Cardiac muscle cell (in vitro differentiated cells and primary cell): ENCODE results near the gene MLIP. TPM values are rescaled to one million over a fixed set of nuclear protein-coding genes. Genes with fewer than 3 reads are reported as not detected.

Source experiments
- DNase-seq, 2 donors: peaks; one replicate each; pipeline versions ENCODE4 v3.0.0 to v3.0.0-alpha.2; 2010 to 2017; ENCODE audit warnings: low read depth in 1 of 2, low spot score in 1 of 2
- H3K27ac ChIP-seq: fragments of 200-600 bp; sonication (generic); 2 replicates; pipeline ENCODE4 v1.5.1; 2016
- H3K27me3 ChIP-seq: fragments of 200-600 bp; sonication (generic); 2 replicates; pipeline ENCODE4 v1.6.0; 2016; ENCODE audit warnings: control low read depth
- H3K36me3 ChIP-seq: fragments of 200-600 bp; sonication (generic); 2 replicates; pipeline ENCODE4 v1.5.1; 2016; ENCODE audit warnings: control low read depth
- H3K4me1 ChIP-seq: fragments of 200-600 bp; sonication (generic); 2 replicates; pipeline ENCODE4 v1.8.1; 2017; ENCODE audit warnings: low read depth, mild to moderate bottlenecking, mixed run types
- H3K4me3 ChIP-seq: fragments of 200-600 bp; sonication (generic); 2 replicates; pipeline ENCODE4 v1.5.1; 2016; ENCODE audit warnings: mild to moderate bottlenecking
- H3K9me3 ChIP-seq: fragments of 200-600 bp; sonication (generic); 2 replicates; pipeline ENCODE4 v1.5.1; 2017; ENCODE audit warnings: low read depth, mild to moderate bottlenecking, control low read depth
- polyA plus RNA-seq: library from polyadenylated mRNA; unstranded; fragments of >200 nt; fragmentation: Nextera tagmentation; extraction: Ambion mirVana; gene quantifications from 2 replicates; pipeline ENCODE4 v1.2.1, GENCODE V29; 2016
- total RNA-seq: library from RNA; depleted of rRNA; stranded (reverse); fragments of >200 nt; gene quantifications from 2 replicates; pipeline ENCODE4 v1.2.3, GENCODE V29; 2016
- TF ChIP-seq, protein P1 (sequence below): IDR thresholded peaks from 2 replicates; pipeline ENCODE4 v1.5.1; 2012; ENCODE audit warnings: low read depth, mild to moderate bottlenecking, low read length

Gene MLIP
- total and polyA plus RNA-seq, 2 experiments from 2014 or later = 60.5 to 68.9 TPM

DNA sequence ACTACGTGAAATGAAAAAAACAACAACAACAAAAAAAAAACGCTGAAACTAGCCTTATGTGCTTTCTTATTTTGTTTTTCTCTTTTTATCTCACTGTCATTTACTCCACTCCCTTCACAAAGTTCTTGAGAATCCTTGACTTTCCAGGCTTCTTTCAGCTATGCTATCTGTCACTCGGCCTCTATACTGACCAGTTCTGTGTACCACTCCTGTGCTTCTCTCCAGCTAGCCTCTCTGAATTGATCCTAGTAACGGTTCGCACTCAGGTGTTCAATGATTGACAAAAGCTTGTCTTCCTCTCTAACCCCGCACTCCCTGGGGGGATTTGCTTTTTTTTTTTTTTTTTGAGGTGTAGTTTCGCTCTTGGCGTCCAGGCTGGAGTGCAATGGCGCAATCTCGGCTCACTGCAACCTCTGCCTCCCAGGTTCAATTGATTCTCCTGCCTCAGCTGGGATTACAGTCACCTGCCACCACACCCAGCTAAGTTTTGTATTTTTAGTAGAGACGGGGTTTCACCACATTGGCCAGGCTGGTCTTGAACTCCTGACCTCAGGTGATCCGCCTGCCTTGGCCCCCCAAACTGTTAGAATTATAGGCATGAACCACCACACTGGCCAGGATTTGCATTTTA is 31.8 kb downstream of the MLIP start:
- H3K27me3 ChIP-seq = no peaks in the 10 kb centered on the region
- TF ChIP-seq, protein P1, sequence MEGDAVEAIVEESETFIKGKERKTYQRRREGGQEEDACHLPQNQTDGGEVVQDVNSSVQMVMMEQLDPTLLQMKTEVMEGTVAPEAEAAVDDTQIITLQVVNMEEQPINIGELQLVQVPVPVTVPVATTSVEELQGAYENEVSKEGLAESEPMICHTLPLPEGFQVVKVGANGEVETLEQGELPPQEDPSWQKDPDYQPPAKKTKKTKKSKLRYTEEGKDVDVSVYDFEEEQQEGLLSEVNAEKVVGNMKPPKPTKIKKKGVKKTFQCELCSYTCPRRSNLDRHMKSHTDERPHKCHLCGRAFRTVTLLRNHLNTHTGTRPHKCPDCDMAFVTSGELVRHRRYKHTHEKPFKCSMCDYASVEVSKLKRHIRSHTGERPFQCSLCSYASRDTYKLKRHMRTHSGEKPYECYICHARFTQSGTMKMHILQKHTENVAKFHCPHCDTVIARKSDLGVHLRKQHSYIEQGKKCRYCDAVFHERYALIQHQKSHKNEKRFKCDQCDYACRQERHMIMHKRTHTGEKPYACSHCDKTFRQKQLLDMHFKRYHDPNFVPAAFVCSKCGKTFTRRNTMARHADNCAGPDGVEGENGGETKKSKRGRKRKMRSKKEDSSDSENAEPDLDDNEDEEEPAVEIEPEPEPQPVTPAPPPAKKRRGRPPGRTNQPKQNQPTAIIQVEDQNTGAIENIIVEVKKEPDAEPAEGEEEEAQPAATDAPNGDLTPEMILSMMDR = no peak
- H3K9me3 ChIP-seq = no peaks in the 10 kb centered on the region

DNA sequence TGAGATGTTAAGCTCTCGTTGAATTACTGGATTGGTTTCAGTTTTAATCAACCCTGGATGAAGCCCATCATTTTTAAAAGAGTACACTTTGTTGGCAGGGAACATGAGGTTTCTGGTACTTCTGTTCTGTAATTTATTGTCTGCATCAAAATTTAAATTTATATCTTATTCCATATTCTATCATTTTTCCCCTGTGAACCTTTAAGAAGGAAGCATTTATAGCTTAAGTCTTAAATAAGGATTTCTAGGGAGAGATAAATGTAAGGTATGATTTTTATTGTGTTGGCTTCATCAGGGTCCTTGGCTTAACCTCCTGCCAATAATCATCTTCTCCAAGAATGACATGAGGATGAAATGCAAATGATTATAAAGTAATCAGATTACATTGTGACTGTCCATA is 40.6 kb downstream of the MLIP start:
- H3K36me3 ChIP-seq = no peaks in the 10 kb centered on the region
- TF ChIP-seq, protein P1 = no peak
- no peaks in the 10 kb centered on the region for H3K9me3 ChIP-seq
- H3K4me3 ChIP-seq = no peak overlapping the region
- H3K27me3 ChIP-seq = no peaks in the 10 kb centered on the region
- H3K27ac ChIP-seq = no peak overlapping the region
- no peak for DNase-seq
- no peaks in the 10 kb centered on the region for H3K4me1 ChIP-seq

More for the DNA sequence above, 31.8 kb downstream of the MLIP start:
- no peak for DNase-seq
- peaks cover 2% of the 10 kb centered on the region for H3K36me3 ChIP-seq
- no peaks in the 10 kb centered on the region for H3K4me1 ChIP-seq
- no peak overlapping the region for H3K27ac ChIP-seq
- no peak overlapping the region for H3K4me3 ChIP-seq

DNA sequence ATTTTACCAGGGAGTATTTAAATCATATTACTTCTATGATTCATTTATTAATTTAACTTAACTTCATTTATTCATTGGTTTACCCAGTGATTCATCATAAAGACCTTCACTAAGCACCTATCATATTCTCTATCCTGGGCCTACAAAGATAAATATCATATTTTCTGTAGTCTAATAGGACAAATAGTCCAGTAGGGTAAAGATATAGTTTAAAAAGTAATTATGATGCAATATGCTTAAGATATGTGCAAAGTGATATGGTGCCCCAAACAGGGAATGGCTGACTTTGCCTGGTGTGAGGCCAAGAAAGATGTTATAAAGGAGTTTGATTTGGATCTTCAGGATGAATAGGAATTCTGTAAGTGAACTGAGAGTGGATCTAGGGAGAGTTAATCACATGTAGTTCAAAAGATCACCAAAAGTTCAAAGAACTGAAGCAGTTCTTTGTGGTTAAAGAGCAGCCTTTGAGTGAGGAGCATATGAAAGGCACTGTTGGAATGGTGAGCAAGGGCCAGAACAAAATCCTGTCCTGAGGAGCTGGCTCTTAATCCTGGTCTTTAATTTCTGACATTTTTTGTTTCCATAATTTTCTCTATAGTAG is 45.5 kb downstream of the MLIP start:
- TF ChIP-seq, protein P1 = no peak
- H3K4me1 ChIP-seq = no peaks in the 10 kb centered on the region
- no peaks in the 10 kb centered on the region for H3K36me3 ChIP-seq
- H3K4me3 ChIP-seq = no peak overlapping the region
- DNase-seq = no peak
- no peak overlapping the region for H3K27ac ChIP-seq
- H3K9me3 ChIP-seq = no peaks in the 10 kb centered on the region
- no peaks in the 10 kb centered on the region for H3K27me3 ChIP-seq

DNA sequence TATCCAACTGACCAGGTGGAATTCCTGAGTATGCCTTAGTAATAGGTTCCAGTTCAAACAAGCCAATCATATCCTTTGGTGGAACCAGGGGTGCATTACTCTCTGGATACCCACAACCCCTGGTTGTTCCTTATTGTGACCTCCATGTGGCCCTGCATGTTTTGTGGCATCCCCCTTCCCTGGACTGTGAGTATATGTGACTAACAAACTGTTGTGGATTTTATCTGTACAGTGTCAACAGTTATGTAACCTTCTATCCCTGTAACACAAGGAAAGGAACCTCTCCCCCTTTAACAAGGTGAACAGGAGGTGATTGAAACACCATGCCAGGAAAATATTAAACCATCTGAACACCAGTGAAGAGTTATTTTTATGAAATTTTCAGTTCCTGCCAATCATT is 46.2 kb downstream of the MLIP start:
- Histone ChIP-seq H3K27me3 (no peaks in the 10 kb centered on the region), H3K27ac (no peak overlapping the region), H3K4me3 (no peak overlapping the region), H3K36me3 (no peaks in the 10 kb centered on the region), H3K4me1 (no peaks in the 10 kb centered on the region), H3K9me3 (no peaks in the 10 kb centered on the region)
- TF ChIP-seq, protein P1 = no peak
- DNase-seq = no peak

DNA sequence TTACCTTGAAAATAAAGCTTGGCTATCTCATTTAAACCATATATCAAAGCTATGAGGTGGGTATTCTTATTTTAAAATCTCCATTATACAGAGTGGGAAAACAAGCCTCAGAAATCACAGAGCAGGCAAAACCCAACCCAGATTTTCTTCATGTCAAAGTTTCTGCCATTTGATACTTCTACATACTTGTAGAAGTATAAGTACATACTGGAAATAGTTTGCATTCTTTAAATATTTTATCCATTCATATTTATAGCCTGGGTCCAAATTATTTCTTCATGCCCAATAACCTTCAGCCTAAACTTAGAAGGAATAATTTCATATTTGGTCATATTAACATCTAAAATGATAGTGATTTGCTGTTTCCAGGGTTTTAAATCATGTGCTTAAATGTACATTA is 61.8 kb downstream of the MLIP start:
- Histone ChIP-seq H3K4me3 (no peak overlapping the region), H3K27me3 (no peaks in the 10 kb centered on the region), H3K4me1 (no peaks in the 10 kb centered on the region), H3K9me3 (no peaks in the 10 kb centered on the region), H3K27ac (no peak overlapping the region), H3K36me3 (no peaks in the 10 kb centered on the region)
- TF ChIP-seq, protein P1 = no peak
- peak in 1 of 2 donors; percentile 10 for DNase-seq
